C4-2B (cell line): ENCODE measurements around the gene DHRS9.
A peak's percentile ranks its signal among the peaks of the same experiment; 100 is the strongest.

Experiments
- H3K27ac ChIP-seq: fragments of 450-650 bp; 2 replicates; pipeline ENCODE4 v1.5.1; 2017
- ZFX ChIP-seq: fragments of 450-650 bp; IDR thresholded peaks from 2 replicates; pipeline ENCODE4 v1.6.1; 2017
- TF ChIP-seq, protein P1 (sequence below): fragments of 450-650 bp; conservative IDR thresholded peaks from 2 replicates; pipeline ENCODE4 v1.5.1; 2017; ENCODE audit warnings: mild to moderate bottlenecking

The DHRS9 gene

GRCh38 chr2:169112841-169113240 is 43.5 kb downstream of the DHRS9 start:
- peak overlapping the region; percentile 36 for H3K27ac ChIP-seq
- TF ChIP-seq, protein P1, sequence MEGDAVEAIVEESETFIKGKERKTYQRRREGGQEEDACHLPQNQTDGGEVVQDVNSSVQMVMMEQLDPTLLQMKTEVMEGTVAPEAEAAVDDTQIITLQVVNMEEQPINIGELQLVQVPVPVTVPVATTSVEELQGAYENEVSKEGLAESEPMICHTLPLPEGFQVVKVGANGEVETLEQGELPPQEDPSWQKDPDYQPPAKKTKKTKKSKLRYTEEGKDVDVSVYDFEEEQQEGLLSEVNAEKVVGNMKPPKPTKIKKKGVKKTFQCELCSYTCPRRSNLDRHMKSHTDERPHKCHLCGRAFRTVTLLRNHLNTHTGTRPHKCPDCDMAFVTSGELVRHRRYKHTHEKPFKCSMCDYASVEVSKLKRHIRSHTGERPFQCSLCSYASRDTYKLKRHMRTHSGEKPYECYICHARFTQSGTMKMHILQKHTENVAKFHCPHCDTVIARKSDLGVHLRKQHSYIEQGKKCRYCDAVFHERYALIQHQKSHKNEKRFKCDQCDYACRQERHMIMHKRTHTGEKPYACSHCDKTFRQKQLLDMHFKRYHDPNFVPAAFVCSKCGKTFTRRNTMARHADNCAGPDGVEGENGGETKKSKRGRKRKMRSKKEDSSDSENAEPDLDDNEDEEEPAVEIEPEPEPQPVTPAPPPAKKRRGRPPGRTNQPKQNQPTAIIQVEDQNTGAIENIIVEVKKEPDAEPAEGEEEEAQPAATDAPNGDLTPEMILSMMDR = no peak
- TF ChIP-seq ZFX = no peak

DNA sequence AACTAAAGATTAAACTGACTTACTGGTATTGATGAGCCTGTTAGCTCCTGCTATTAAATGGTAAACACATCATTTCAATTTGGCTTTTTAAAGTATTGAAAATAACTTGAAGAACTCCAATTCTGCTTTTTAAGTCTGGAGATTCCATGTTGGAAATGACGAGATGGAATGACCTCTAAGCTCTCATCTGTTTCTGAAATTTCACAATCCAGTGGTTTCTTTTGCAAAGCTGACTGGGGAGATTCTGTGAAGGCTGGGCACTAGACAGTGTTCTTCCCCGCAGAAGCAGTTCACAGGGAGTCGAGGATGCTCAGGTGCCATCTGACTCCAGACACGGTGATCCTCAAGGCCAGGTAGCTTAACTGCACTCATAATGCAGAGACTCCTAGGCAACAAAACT is 44.7 kb downstream of the DHRS9 start:
- no peak overlapping the region for H3K27ac ChIP-seq
- TF ChIP-seq, protein P1 = no peak
- no peak for TF ChIP-seq ZFX

DNA sequence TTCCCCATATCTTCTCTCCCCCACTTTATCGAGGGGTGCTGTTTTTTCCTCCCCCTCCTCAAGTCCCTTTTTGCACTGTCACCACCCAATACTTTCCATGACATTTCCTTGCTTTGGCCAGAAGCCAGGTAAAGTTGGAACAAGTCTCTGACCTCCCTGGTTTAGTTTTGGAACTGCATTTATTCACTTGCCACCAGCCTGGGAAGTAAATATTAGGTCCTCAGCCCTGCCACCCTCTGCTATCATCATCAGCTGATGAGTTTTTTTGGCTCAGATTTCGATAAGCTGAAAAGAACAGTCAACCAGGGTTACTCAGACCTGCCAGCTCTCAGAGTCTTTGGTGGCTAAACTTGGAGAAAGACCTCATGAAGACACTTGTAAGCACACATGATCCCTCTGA is 47.0 kb downstream of the DHRS9 start:
- TF ChIP-seq, protein P1 = no peak
- no peak for TF ChIP-seq ZFX
- no peak overlapping the region for H3K27ac ChIP-seq

- no peak overlapping the region for H3K27ac ChIP-seq
- no peak for TF ChIP-seq ZFX
- TF ChIP-seq, protein P1 = no peak
Observed at GRCh38 chr2:169116993-169117392, 47.6 kb downstream of the DHRS9 start.

- no peak for TF ChIP-seq ZFX
- TF ChIP-seq, protein P1 = no peak
Observed at GRCh38 chr2:169118060-169118459, 48.7 kb downstream of the DHRS9 start.

GRCh38 chr2:169119123-169119760 is 49.9 kb downstream of the DHRS9 start:
- TF ChIP-seq ZFX = no peak
- TF ChIP-seq, protein P1 = no peak

More at GRCh38 chr2:169118060-169118459, 48.7 kb downstream of the DHRS9 start:
- no peak overlapping the region for H3K27ac ChIP-seq

DNA sequence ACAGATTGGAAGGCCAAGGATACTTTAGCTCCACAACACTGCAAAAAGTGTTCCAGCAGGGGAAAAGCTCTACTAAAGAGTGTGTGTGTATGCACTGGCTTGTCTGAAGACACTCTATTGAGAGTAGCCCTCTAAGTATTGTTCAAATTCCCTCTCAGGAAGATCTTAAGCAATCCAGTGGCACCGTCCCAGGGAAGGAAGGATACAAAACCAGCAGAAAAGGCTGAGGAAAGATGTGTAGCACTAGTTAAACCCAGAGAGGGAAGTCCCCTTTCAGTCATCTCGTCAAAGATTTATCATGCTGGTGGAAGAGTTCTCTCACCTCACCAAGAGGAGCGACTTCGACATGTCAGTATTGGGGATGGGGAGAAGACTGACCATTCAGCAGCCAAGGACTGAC is 50.5 kb downstream of the DHRS9 start:
- no peak overlapping the region for H3K27ac ChIP-seq
- no peak for TF ChIP-seq ZFX
- TF ChIP-seq, protein P1 = no peak

More at GRCh38 chr2:169119123-169119760, 49.9 kb downstream of the DHRS9 start:
- H3K27ac ChIP-seq = no peak overlapping the region
